ENCODE measurements around the gene ARSG.

GRCh38 chr17:68255731-68256538, 35.4 kb upstream of the ARSG start:
- TF ChIP-seq CTCF (IDR thresholded peaks at IDR 0.05) (no peak), POLR2A (IDR thresholded peaks at IDR 0.05) (no peak)
